ENCODE measurements around the gene REEP6. TPM values are rescaled to one million over a fixed set of nuclear protein-coding genes. Genes with fewer than 3 reads are reported as not detected.

REEP6 gene
- total RNA-seq, 4 donors from 2014 or later, result 3.1 to 19.0 (median 3.7) TPM

DNA sequence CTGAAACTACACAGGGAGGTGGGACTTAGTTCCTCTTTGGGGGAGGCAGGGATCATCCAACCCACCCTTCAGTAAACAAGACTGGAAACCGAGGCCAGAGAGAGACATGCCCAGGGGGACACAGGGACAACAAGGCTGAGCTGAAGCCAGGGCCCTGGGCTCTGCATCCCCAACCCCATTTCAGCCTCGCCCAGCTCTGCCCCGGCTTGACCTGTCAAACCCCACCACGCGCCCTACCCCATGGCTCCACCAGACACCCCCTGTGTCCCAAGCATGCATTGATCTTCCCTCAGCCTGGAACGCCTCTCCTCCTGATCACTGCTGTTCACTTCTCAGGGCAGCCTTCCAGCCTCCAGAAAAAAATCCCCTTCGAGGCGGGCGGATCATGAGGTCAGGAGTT is 43.0 kb upstream of the REEP6 start:
- no peak for TF ChIP-seq CTCF (IDR thresholded peaks at IDR 0.05; ENCODE audit: low read depth)

- TF ChIP-seq CTCF (IDR thresholded peaks at IDR 0.05; ENCODE audit: low read depth), result no peak
Measured at GRCh38 chr19:1449467-1450442, 41.2 kb upstream of the REEP6 start, which contains the start of gene APC2. APC2 (plus strand) TSS chr19:1450121; CDS start chr19:1453002, 2,881 bp downstream.

DNA sequence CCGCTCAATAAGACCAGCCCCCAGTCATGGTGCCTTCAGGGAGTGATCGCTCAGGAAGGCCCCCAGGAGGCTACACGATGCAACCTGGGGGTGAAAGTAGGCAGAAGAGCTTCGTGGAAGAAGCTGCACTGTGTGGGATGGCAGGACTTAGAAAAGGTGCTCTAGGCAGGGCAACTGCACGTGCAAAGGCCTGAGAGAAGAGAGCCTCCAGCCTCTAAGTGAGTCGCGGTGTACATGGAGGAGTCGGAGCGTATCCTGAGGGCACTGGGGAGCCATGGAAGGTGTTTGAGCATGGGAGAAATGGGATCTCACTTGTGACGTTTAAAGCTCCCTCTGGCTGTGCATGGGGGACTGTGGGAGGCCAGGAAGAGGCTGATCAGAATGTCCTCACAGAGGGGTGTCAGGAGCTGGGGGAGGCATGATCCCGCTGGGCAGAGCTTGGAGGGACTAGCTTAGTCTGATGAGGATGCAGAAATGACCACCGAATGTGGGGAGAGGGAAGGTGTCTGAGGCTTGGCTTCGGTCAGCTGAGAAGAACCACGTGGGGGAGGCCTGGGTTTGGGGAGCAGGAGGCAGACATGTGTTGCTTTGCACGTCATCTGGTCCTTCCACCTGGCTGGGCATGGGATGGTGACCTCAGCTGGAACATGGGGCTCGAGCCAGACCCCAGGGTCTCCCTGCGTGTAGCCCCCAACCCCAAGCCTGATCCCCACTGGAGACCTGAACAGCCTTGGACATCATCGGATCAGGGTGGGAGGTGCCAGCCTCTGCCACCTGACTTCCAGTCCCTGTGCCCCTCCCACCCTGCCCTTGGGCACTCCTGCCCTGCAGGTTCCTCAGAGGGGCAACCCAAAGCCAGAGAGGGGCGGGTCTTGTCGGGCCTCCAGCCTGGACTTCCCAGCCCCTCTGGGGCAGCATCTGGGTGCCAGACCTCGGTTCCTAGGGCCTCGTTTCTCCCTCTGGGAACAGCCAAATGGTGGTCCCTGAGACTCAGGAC is 39.9 kb upstream of the REEP6 start:
- no peak for TF ChIP-seq CTCF (IDR thresholded peaks at IDR 0.05; ENCODE audit: low read depth)

DNA sequence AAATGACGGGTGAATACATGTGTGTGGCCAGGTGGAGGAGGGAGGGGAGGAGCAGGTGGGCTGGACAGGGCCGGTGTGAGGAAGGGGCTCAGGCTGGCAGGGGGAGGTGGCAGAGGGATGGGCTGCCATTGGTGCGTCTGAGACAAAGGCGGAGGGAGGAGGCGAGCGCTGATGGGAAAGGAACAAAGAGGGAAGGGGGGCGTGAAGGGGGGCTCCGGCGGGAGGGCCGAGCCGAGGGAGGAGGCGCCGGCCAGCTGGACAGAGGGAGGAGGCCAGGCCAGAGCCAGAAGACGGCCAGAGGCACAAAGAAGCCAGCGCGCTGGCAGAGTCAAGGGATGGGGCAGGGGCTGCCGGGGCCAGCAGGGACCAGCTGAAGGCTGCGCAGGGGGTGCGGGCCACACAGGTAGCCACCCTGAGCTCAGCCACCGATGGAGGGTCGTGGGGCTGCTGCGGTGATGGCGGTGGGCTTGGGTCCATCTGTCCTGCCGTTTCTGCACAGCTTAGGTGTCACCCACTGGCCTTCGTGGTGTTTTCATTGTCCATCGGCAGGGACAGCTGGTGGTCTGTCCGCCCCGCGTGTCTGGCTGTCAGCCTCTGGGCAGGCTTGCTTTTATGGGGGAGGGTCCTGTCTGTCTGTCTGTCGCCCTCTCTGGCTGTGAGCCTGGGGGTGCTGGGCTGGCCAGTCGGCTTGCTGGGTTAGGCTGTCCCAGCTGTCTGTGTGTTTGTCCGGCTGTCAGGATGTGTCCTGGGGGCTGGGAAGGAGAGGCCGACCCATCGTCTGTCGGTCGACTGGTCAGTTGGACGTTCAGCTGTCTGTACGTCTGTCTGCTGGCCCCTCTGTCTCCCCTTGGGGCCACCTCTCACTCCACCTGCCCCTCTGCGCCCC is 38.8 kb upstream of the REEP6 start:
- no peak for TF ChIP-seq CTCF (IDR thresholded peaks at IDR 0.05; ENCODE audit: low read depth)

DNA sequence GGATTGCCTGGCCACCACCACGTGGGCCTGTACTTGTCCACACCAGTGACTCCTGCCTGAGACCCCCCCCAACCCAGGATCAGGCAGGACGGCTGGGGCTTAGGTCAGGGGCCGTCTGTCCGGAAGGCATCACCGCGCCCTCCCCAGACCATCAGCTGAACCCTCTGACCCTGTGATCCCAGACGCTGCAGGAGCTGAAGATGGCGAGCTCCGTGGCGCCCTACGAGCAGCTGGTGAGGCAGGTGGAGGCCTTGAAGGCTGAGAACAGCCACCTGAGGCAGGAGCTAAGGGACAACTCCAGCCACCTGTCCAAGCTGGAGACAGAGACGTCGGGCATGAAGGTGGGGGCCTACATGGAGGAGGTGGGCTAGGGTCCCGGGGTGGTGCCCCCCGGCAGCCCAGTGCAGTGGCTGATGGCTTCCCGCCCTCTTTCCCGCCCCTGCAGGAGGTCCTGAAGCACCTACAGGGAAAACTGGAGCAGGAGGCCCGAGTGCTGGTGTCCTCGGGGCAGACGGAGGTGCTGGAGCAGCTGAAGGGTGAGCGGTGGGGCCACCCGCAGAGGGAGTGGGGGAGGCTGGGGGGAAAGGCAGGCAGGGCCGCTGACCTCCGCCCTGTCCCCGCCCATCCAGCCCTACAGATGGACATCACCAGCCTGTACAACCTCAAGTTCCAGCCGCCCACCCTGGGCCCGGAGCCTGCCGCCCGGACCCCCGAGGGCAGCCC is 38.0 kb upstream of the REEP6 start:
- no peak for TF ChIP-seq CTCF (IDR thresholded peaks at IDR 0.05; ENCODE audit: low read depth)

Data from subcutaneous adipose tissue (tissue), 4 donors.